GM18861 (cell line): ENCODE results near the gene DDAH1.

Experiments used
- ATAC-seq: cut with Tn5 transposase; IDR thresholded peaks from one replicate; pipeline ENCODE4 v1.9.1; 2021; ENCODE audit not compliant: unreplicated experiment

Gene DDAH1

GRCh38 chr1:85397490-85398032, 67.4 kb downstream of the DDAH1 start:
- no peak for ATAC-seq

GRCh38 chr1:85396194-85396593, 68.8 kb downstream of the DDAH1 start:
- no peak for ATAC-seq

- ATAC-seq = no peak
Observed at GRCh38 chr1:85394130-85394529, 70.8 kb downstream of the DDAH1 start.

GRCh38 chr1:85393490-85393889, 71.5 kb downstream of the DDAH1 start:
- no peak for ATAC-seq

GRCh38 chr1:85388416-85388815, 76.5 kb downstream of the DDAH1 start:
- ATAC-seq = no peak

- ATAC-seq = no peak
Observed at GRCh38 chr1:85387781-85388180, 77.2 kb downstream of the DDAH1 start.

GRCh38 chr1:85386068-85386722, 78.8 kb downstream of the DDAH1 start:
- no peak for ATAC-seq

- no peak for ATAC-seq
Observed at GRCh38 chr1:85379203-85380136, 85.5 kb downstream of the DDAH1 start.

GRCh38 chr1:85378534-85378933, 86.4 kb downstream of the DDAH1 start:
- no peak for ATAC-seq

GRCh38 chr1:85376356-85376755, 88.6 kb downstream of the DDAH1 start:
- ATAC-seq = no peak

- no peak for ATAC-seq
Observed at GRCh38 chr1:85375493-85375892, 89.5 kb downstream of the DDAH1 start.

- no peak for ATAC-seq
Observed at GRCh38 chr1:85374160-85374559, 90.8 kb downstream of the DDAH1 start.

- no peak for ATAC-seq
Observed at GRCh38 chr1:85373378-85373708, 91.6 kb downstream of the DDAH1 start.

GRCh38 chr1:85372683-85373377, 92.1 kb downstream of the DDAH1 start:
- ATAC-seq = no peak

- no peak for ATAC-seq
Observed at GRCh38 chr1:85371021-85371420, 93.9 kb downstream of the DDAH1 start.

GRCh38 chr1:85368073-85368770, 96.7 kb downstream of the DDAH1 start:
- no peak for ATAC-seq

- no peak for ATAC-seq
Observed at GRCh38 chr1:85366391-85367170, 98.4 kb downstream of the DDAH1 start.

GRCh38 chr1:85365851-85366250, 99.1 kb downstream of the DDAH1 start:
- no peak for ATAC-seq

GRCh38 chr1:85363521-85363920, 101.4 kb downstream of the DDAH1 start:
- no peak for ATAC-seq

GRCh38 chr1:85363092-85363491, 101.9 kb downstream of the DDAH1 start:
- no peak for ATAC-seq
